ENCODE data around the gene SEPTIN1.
"Not testable (repeated sequence)": the region's sequence is repeated elsewhere in the genome, so short reads cannot be mapped to it uniquely, and the experiment has no call there.

The SEPTIN1 gene

DNA sequence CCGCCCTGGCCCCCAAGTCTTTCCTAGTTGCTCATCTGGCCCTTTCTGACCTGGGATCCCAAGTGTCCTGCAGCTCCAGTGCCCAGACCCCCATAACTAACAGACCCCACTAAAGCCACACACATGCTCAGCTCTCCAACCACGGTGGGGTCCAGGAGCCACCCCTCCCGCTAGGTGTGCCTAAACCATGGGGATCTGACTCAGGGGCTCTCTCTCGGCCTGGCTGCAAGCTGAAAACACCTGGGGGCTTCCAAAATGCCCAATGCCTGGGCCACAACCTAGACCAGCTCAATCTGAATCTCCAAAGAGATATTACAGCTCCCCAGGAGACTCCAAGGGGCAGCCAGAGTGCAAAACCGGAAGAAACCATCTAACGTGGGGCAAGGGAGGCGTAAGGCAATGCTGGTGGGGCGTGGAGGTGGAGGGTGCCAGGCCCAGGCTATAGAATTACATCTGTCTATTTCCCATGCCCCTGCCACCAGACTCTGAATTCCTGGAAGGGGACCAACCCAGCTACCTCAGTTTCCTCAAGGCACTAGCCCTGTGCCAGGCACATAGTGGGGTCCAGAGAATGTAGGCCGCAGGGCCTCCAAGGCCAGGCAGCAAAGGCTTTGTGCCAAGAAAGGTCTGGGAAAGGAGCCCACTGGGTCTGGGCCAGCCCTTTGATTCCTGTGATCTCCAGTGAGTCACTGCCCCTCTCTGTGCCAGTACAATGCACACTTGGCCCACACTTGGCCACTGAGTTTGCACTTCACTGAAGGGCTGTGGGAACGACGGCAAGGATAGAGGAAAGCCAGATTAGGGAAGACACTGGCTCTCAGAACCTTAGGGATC is 30.6 kb downstream of the SEPTIN1 start:
- Histone ChIP-seq H3K9me3 (ENCODE audit: control insufficient read depth, low read length) (no peaks in the 10 kb centered on the region), H3K9ac (ENCODE audit: low read length) (no peak overlapping the region)

DNA sequence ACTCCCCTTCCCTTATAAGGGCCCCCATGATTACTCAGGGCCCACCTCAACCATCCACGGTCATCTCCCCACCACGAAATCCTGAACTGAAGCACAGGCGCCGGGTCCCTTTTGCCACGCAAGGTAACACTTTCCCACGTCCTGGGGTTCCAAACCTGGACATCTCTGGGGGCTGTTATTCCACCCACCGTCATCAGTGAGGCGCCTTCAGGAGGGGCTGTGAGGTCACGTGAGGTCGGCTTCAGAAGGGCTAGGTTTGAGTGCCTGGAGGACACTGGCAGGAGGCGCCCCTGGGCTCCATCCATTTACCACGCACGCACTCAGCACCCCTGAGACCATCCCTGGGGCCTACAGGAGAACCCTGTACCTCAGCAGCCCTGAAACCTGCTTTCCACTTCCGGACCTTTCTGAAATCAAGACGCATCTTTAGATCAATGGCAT is 31.3 kb downstream of the SEPTIN1 start:
- peaks cover 16% of the 10 kb centered on the region for H3K36me3 ChIP-seq (ENCODE audit: control insufficient read depth, insufficient read depth, low read length)

More for the DNA sequence above, 30.6 kb downstream of the SEPTIN1 start:
- Histone ChIP-seq H3K27me3 (ENCODE audit: control insufficient read depth, insufficient read depth, low read length) (no peaks in the 10 kb centered on the region), H3K4me1 (ENCODE audit: control insufficient read depth, insufficient read depth, low read length) (peaks cover 46% of the 10 kb centered on the region), H3K36me3 (ENCODE audit: control insufficient read depth, insufficient read depth, low read length) (peaks cover 16% of the 10 kb centered on the region), H3K4me3 (ENCODE audit: low read length) (no peak overlapping the region)

DNA sequence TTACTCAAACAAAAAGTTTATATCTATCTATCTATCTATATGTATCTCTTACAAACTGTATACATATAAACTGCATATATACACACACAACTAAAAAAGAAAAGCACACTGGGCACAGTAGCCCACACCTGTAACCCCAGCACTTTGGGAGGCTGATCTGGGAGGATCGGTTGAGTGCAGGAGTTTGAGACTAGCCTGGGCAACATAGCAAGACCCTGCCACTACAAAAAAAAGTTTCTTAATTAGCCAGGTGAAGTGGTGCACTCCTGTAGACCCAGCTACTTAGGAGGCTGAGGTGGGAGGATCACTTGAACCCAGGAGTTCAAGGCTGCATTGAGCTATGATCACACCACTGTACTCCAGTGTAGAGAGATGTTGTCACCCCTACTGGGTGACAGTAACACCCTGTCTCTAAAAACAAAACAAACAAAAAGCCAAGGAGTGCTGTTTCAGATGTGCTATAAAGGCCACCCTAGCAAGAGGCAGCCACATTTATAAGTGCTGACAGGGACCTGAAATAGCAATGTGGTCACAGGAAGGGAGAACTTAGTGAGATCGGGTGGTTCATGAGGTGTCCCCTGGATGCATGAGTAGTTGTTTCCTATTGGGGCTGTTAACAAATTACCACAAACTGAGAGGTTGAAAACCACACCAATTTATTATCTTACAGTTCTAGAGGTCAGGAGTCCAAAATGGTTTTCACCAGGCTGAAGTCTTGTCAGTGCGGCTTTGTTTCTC is 32.1 kb downstream of the SEPTIN1 start:
- H3K27me3 ChIP-seq (ENCODE audit: control insufficient read depth, insufficient read depth, low read length), result no peaks in the 10 kb centered on the region
- no peak overlapping the region for H3K9ac ChIP-seq (ENCODE audit: low read length)
- peaks cover 16% of the 10 kb centered on the region for H3K36me3 ChIP-seq (ENCODE audit: control insufficient read depth, insufficient read depth, low read length)
- H3K4me3 ChIP-seq (ENCODE audit: low read length), result no peak overlapping the region
- H3K4me1 ChIP-seq (ENCODE audit: control insufficient read depth, insufficient read depth, low read length), result peaks cover 31% of the 10 kb centered on the region
- H3K9me3 ChIP-seq (ENCODE audit: control insufficient read depth, low read length), result no peaks in the 10 kb centered on the region

More for the DNA sequence above, 31.3 kb downstream of the SEPTIN1 start:
- H3K9me3 ChIP-seq (ENCODE audit: control insufficient read depth, low read length), result no peaks in the 10 kb centered on the region
- no peaks in the 10 kb centered on the region for H3K27me3 ChIP-seq (ENCODE audit: control insufficient read depth, insufficient read depth, low read length)
- no peak overlapping the region for H3K4me3 ChIP-seq (ENCODE audit: low read length)
- H3K4me1 ChIP-seq (ENCODE audit: control insufficient read depth, insufficient read depth, low read length), result peaks cover 38% of the 10 kb centered on the region
- no peak overlapping the region for H3K9ac ChIP-seq (ENCODE audit: low read length)

DNA sequence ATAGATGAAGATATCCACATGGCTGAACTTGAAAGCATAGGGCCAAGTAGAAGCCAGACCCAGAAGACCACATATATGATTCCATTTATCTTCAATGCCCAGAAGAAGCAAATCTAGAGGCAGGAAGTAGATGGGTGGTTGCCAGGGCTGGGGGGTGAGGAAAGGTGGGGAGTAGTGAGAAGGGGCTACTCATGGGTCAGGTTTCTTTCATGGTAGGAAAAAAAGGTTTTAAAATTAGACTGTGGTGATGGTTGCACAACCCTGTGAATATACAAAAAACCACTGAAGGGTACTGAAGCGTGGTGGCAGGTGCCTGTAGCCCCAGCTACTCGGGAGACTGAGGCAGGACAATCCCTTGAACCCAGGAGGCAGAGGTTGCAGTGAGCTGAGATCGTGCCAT is 32.7 kb downstream of the SEPTIN1 start:
- Histone ChIP-seq H3K4me3 (ENCODE audit: low read length) (no peak overlapping the region), H3K4me1 (ENCODE audit: control insufficient read depth, insufficient read depth, low read length) (peaks cover 31% of the 10 kb centered on the region), H3K27me3 (ENCODE audit: control insufficient read depth, insufficient read depth, low read length) (no peaks in the 10 kb centered on the region), H3K9ac (ENCODE audit: low read length) (no peak overlapping the region), H3K9me3 (ENCODE audit: control insufficient read depth, low read length) (no peaks in the 10 kb centered on the region), H3K36me3 (ENCODE audit: control insufficient read depth, insufficient read depth, low read length) (peaks cover 16% of the 10 kb centered on the region)

DNA sequence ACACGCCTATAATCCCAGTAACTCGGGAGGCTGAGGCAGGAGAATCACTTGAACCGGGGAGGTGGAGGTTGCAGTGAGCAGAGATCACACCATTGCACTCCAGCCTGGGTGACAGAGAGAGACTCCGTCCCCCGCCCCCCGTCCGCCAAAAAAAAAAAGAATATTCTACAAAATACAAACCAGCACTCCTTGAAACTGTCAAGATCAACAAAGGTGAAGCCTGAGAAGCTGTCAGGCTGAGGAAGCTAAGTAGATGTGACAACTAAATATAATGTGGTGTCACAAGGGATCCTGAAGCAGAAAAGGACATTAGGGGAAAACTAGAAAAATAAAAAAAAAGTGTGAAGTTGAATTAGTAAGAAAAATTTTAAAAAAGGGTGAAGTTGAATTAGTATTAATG is 33.4 kb downstream of the SEPTIN1 start:
- H3K4me1 ChIP-seq (ENCODE audit: control insufficient read depth, insufficient read depth, low read length), result peaks cover 26% of the 10 kb centered on the region
- H3K4me3 ChIP-seq (ENCODE audit: low read length), result no peak overlapping the region
- no peak overlapping the region for H3K9ac ChIP-seq (ENCODE audit: low read length)
- H3K36me3 ChIP-seq (ENCODE audit: control insufficient read depth, insufficient read depth, low read length), result peaks cover 16% of the 10 kb centered on the region
- no peaks in the 10 kb centered on the region for H3K9me3 ChIP-seq (ENCODE audit: control insufficient read depth, low read length)
- no peaks in the 10 kb centered on the region for H3K27me3 ChIP-seq (ENCODE audit: control insufficient read depth, insufficient read depth, low read length)

DNA sequence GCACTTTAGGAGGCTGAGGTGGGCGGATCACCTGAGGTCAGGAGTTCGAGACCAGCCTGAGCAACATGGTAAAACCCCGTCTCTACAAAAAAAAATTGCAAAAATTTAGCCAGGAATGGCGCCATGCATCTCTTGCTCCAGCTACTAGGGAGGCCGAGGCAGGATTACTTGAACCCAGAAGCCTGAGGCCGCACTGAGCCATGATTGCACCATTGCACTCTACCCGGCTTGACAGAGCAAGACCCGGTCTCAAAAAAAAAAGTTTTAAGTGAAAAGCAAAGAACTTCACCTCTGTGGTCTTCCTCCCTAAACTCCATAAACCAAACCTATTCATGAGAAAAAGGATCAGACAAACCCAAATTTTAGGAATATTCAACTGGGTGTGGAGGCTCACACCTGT is 34.2 kb downstream of the SEPTIN1 start:
- peaks cover 9% of the 10 kb centered on the region for H3K36me3 ChIP-seq (ENCODE audit: control insufficient read depth, insufficient read depth, low read length)
- H3K9ac ChIP-seq (ENCODE audit: low read length), result no peak overlapping the region
- no peaks in the 10 kb centered on the region for H3K27me3 ChIP-seq (ENCODE audit: control insufficient read depth, insufficient read depth, low read length)
- H3K4me1 ChIP-seq (ENCODE audit: control insufficient read depth, insufficient read depth, low read length), result peaks cover 18% of the 10 kb centered on the region
- H3K4me3 ChIP-seq (ENCODE audit: low read length), result no peak overlapping the region
- no peaks in the 10 kb centered on the region for H3K9me3 ChIP-seq (ENCODE audit: control insufficient read depth, low read length)

DNA sequence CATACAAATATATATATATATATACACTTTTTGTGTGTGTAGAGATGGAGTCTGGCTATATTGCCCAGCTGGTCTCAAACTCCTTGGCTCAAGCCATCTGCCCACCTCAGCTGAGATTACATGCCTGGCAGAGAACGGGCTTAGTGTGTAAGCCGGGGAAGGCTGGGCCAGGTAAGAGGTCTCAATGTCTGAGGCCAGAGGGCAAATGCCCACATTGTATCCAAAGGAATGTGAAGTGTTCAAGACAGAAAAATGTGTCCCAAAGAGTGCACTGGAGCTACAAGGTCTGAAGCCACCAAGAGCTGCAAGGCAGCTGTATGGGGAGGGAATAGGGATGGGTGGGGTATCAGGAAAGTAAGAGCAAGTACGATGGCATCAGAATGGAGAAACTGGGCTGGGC is 36.1 kb downstream of the SEPTIN1 start:
- no peaks in the 10 kb centered on the region for H3K9me3 ChIP-seq (ENCODE audit: control insufficient read depth, low read length)
- no peaks in the 10 kb centered on the region for H3K27me3 ChIP-seq (ENCODE audit: control insufficient read depth, insufficient read depth, low read length)
- H3K9ac ChIP-seq (ENCODE audit: low read length), result no peak overlapping the region
- peaks cover 2% of the 10 kb centered on the region for H3K4me1 ChIP-seq (ENCODE audit: control insufficient read depth, insufficient read depth, low read length)
- no peak overlapping the region for H3K4me3 ChIP-seq (ENCODE audit: low read length)
- peaks cover 6% of the 10 kb centered on the region for H3K36me3 ChIP-seq (ENCODE audit: control insufficient read depth, insufficient read depth, low read length)

DNA sequence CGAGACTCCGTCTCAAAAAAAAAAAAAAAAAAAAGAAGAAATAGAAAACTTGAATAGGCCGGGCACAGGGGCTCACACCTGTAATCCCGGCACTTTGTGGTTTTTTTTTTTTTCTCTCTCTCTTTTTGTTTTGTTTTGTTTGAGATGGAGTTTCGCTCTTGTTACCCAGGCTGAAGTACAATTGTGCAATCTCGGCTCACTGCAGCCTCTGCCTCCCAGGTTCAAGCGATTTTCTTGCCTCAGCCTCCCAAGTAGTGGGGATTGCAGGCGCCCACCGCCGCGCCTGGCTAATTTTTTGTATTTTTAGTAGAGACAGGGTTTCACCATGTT is 38.9 kb downstream of the SEPTIN1 start:
- not testable (repeated sequence) for H3K36me3 ChIP-seq (ENCODE audit: control insufficient read depth, insufficient read depth, low read length); H3K9me3 ChIP-seq (ENCODE audit: control insufficient read depth, low read length); H3K4me3 ChIP-seq (ENCODE audit: low read length); H3K4me1 ChIP-seq (ENCODE audit: control insufficient read depth, insufficient read depth, low read length); H3K9ac ChIP-seq (ENCODE audit: low read length); H3K27me3 ChIP-seq (ENCODE audit: control insufficient read depth, insufficient read depth, low read length)

DNA sequence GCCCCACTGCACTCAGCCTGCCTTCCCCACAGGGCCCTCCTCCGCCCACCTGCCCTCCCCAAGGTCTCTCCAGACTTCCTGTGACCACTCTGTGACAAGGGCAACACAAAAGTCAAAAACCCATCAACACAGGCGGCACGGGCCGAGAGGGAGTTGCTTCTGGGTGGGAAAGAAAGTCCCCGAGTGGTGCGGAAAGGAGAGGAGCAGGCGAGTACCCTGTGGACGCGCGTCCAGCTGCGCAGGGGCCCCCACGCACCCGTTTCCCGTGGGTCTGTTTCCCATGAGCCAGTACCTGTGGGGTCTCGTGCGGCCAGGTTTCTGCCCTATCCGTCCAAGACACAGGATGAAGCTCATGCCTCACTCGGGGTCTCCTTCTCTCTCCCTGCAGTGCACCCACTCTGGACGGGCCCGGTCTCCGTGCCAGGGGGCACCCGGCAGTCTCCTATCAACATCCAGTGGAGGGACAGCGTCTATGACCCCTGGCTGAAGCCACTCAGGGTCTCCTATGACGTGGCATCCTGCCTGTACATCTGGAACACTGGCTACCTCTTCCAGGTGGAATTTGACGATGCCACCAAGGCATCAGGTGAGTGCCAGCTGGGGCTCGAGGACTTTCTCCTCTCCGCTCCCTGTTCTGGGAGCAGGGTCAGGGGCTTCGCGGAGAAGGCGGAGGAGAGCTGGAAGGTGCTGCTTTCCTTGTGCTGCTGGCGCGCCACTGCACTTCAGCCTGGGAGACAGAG is 39.4 kb downstream of the SEPTIN1 start:
- H3K9ac ChIP-seq (ENCODE audit: low read length), result no peak overlapping the region
- H3K9me3 ChIP-seq (ENCODE audit: control insufficient read depth, low read length), result no peaks in the 10 kb centered on the region
- no peaks in the 10 kb centered on the region for H3K4me1 ChIP-seq (ENCODE audit: control insufficient read depth, insufficient read depth, low read length)
- no peaks in the 10 kb centered on the region for H3K27me3 ChIP-seq (ENCODE audit: control insufficient read depth, insufficient read depth, low read length)
- no peak overlapping the region for H3K4me3 ChIP-seq (ENCODE audit: low read length)
- H3K36me3 ChIP-seq (ENCODE audit: control insufficient read depth, insufficient read depth, low read length), result no peaks in the 10 kb centered on the region

DNA sequence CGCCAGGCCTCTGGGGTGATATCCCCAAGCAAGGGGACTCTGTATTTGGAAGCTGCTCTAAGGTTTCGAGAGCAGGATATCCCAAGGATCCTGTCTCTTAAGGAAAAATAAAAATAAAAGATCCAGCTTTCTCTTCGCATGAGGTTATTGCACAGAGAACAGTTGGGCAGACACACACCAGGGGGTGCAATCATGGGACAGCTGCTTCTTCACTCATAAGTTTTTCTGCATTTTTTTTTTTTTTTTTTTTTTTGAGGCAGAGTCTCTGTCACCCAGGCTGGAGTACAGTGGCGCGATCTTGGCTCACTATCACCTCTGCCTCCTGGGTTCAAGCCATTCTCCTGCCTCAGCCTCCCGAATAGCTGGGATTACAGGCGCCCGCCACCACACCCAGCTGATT is 40.4 kb downstream of the SEPTIN1 start:
- H3K27me3 ChIP-seq (ENCODE audit: control insufficient read depth, insufficient read depth, low read length); H3K9ac ChIP-seq (ENCODE audit: low read length); H3K4me1 ChIP-seq (ENCODE audit: control insufficient read depth, insufficient read depth, low read length); H3K36me3 ChIP-seq (ENCODE audit: control insufficient read depth, insufficient read depth, low read length); H3K9me3 ChIP-seq (ENCODE audit: control insufficient read depth, low read length); H3K4me3 ChIP-seq (ENCODE audit: low read length): not testable (repeated sequence)

DNA sequence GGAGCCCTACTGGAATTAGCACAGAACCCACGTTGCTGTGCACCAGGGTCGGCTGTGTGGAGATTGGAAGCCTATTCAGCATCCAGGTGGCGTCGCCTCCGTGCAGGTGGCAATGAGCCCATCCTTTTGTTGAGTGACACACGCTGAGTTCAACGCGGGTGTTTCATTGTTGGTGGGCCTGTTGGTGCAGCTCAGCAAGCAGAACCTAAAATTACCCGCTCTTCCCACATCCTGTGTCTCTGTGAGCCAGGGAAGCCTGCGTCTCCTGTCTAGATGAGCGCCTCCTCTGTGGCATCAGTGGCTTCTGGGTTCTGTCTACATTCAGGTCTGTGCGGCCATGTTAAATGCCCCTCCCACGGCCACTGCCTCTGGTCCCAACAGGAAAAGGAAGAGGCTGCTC is 41.7 kb downstream of the SEPTIN1 start:
- Histone ChIP-seq H3K4me1 (ENCODE audit: control insufficient read depth, insufficient read depth, low read length) (peaks cover 7% of the 10 kb centered on the region), H3K36me3 (ENCODE audit: control insufficient read depth, insufficient read depth, low read length) (no peaks in the 10 kb centered on the region), H3K9me3 (ENCODE audit: control insufficient read depth, low read length) (no peaks in the 10 kb centered on the region), H3K9ac (ENCODE audit: low read length) (no peak overlapping the region), H3K27me3 (ENCODE audit: control insufficient read depth, insufficient read depth, low read length) (no peaks in the 10 kb centered on the region), H3K4me3 (ENCODE audit: low read length) (no peak overlapping the region)

DNA sequence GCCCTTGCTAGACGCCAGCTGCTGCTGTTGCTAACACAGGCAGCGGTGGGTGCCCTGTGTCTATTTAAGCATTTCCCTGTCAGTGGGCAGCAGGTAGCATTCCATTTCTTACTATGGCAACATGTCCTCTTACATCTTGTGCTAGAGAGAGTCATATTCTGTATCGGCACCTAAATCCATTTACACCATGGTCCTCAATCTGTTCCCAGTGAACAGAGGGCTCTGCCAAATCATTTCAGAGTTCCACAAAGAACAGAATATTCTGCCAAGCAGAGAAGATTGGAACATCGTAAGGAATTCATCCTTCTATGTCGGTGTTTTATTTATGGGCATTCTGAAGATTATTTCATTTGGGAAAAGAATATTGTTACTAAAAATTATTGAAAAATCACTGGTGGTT is 43.6 kb downstream of the SEPTIN1 start:
- H3K4me1 ChIP-seq (ENCODE audit: control insufficient read depth, insufficient read depth, low read length), result not testable (repeated sequence)

More for the DNA sequence above, 43.6 kb downstream of the SEPTIN1 start:
- H3K4me3 ChIP-seq (ENCODE audit: low read length); H3K9ac ChIP-seq (ENCODE audit: low read length); H3K27me3 ChIP-seq (ENCODE audit: control insufficient read depth, insufficient read depth, low read length); H3K9me3 ChIP-seq (ENCODE audit: control insufficient read depth, low read length); H3K36me3 ChIP-seq (ENCODE audit: control insufficient read depth, insufficient read depth, low read length): not testable (repeated sequence)

All from mucosa of stomach (tissue), 1 donor.